ENCODE results near the gene ARID3B.

ARID3B gene

DNA sequence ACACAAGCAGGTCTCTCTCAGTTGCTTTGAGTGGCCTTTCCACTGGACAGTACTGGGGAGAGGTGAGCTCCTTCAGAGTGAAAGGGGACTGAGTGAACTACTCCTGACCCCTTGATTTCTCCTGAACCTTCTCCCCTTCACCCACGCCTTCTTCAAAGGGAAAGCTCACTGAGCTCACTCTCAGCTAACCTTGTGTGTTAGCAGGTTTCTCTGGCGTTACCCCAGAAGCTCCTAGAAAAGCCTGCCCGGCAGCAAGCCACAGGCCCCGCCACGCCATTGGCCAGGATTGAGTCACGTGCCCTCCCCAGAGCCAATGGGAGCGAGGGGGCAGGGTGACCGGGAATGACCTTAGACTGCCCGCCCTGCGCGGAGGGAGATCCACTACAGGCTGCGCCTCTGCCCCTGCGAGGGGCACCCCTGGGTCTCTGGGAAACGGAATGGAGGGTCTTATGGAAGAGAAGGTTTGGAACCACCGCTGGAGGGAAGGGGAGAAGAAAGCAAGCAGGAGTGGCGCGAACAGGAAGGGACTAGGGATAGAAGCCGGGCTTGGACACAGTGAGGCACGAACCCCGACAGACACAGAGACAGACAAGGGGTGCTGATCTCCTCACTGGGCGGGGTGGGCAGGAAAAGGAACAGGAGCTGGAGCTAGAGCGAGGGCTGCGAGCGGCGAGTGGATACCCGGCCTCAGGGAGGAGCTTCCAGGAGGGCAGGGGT is 57.3 kb downstream of the ARID3B start:
- H3K4me3 ChIP-seq (ENCODE audit: low read length): peak overlapping the region; percentile 42; the same call in 1 of the 2 replicates
- no peak for TF ChIP-seq ZNF274 (IDR thresholded peaks at IDR 0.05; ENCODE audit: low read depth, low read length)

DNA sequence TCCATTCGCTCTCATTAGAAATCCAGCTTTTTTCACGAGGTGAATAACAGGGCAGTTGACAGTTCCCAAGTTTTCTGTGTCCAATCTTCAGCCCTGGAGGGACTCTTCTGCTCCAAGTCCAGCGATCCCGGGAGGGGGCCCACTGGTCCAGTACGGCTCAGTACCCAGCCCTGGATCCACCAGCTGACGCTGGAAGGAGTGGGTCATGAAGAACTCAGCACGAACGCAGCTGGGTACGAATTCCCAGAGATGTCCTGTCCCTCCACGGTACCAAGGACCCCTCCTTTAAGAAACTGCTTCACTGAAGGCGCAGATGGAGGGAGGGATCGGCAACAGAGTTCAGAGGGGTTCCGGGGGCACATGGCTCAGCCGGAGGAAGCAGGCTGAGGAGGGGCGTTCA is 58.1 kb downstream of the ARID3B start:
- no peak for TF ChIP-seq ZNF274 (IDR thresholded peaks at IDR 0.05; ENCODE audit: low read depth, low read length)
- peak overlapping the region; percentile 42; the same call in 1 of the 2 replicates for H3K4me3 ChIP-seq (ENCODE audit: low read length)

DNA sequence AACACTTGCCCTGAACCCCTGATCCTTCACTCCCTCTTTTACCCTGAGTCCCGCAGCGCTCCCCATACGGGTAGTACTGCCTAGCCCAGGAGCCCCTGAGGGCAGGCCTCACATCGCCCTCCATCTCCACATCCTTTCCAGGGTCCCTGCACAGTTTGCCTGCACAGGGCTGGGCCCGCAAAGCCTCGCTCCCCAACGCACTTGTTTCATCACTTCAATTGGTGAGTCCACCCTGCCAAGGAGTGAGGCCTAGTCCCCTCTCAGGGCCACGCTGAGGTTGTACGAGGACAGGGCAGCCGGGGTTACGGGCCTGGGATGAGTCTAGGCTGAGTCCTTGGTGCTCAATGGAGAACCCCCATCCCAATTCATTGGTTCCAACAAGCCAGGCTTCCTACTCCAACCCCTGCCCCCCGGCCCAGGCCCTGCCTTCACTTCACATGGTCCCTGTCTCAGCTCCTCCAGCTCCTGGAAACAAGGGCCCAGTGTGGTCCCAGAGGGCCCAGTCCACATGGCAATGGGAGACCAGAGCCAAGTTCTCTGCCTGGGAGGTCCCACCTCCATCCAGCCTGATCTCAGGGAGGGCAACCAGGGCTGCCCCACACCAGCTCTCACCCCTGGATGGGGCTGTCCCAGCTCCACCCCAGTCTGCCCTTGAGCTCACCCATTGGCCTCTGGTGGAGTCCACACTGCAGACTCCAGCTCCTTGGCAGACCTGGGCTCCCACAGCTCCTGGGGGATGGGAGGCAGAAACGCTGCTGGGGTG is 62.2 kb downstream of the ARID3B start:
- no peak for TF ChIP-seq ZNF274 (IDR thresholded peaks at IDR 0.05; ENCODE audit: low read depth, low read length)
- H3K4me3 ChIP-seq (ENCODE audit: low read length): no peak overlapping the region

DNA sequence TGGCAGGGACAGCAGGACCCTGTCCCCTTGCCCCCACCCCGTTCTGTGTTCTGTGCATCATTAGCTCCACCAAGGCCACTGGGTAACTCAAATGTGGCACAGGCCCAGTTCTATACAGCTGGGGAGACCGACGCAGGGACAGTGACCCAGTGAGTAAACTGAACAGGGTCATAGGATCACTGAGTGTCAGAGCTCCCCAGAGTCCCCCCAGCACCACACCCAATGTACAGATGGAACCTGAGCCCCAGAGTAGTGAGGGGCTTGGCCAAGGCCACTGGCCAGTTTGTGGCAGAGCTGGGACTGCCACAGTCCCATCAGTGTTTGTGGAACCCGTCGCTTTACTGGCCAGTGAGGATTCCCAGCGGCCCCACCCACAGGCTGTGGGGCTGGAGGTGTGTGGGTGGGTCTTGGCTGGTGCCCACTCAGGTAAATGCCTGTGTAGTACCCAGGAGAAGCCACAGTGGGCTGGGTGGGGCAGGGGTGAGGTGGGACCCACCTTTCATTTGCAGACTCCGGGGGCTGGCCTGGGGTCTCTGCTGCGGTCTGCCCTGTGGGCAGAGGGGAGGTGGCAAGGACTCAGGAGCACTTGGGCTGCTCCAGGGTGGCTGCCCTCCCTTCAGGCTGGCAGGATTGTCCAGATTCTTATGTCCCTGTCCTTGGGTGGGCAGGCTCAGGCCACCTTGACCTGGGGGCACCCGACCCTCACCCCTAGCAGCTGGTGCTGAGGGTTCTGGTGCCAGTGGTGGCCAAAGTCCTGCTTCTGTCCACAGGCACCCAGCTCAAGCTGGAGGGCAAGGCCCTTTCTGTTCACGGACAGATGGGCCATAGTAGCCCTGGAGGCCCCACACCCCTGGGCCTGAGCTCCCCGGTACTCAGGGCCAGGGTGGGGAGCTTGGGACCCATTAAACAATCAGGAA is 63.0 kb downstream of the ARID3B start:
- H3K4me3 ChIP-seq (ENCODE audit: low read length): no peak overlapping the region
- no peak for TF ChIP-seq ZNF274 (IDR thresholded peaks at IDR 0.05; ENCODE audit: low read depth, low read length)

DNA sequence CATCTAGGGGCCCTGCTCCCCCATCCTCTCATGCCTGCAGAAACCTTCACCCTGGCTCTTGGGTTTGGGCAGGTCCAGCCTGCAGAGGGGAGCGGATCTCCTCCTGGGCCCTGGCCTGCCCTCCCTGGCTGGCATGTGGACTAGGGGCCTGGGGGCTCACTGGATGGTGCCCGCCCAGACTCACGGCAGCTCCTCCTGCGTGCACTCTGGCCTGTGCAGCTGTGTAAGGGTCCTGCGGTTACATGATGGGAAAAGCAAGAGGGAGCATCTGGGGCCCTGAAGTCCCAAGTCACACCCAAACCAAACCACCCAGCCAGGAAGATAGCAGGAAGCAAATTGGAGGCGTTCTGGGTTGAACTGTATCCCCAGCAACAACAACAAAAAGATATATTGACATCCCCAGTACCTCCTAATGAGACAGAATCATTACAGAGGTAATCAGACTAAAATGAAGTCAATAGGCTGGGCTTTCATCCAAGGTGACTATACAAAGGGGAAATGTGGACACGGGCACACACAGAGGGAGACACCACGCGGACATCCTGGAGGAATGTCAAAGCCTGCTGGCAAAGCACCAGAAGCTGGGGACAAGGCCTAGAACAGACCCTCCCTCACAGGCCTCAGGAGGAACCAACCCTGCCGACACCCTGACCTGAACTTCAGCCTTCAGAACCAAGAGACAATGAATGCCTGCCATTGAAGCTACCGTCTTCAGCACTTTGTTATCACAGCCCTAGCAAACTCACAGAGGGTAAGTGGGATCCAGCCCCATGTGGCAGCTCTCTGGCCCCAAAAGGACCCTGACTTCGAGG is 64.2 kb downstream of the ARID3B start:
- no peak overlapping the region for H3K4me3 ChIP-seq (ENCODE audit: low read length)

DNA sequence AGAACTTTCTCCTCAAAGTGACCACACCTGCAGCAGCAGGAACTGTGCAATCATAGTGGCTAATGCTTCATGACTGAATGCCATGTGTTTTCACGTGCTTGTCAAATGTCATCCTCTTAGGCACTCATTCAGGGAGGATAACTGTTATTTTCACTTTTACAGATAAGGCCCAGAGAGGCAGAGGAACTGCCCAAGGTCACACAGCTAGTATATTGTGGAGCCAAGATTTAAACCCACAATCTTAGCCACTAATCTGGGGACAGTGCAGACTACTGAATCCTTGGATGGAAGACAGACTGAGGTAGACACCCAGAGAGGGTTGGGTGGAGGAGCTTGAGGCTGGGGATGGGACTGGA is 64.8 kb downstream of the ARID3B start:
- TF ChIP-seq ZNF274 (IDR thresholded peaks at IDR 0.05; ENCODE audit: low read depth, low read length): no peak
- no peak overlapping the region for H3K4me3 ChIP-seq (ENCODE audit: low read length)

More for the DNA sequence above, 64.2 kb downstream of the ARID3B start:
- TF ChIP-seq ZNF274 (IDR thresholded peaks at IDR 0.05; ENCODE audit: low read depth, low read length): no peak

DNA sequence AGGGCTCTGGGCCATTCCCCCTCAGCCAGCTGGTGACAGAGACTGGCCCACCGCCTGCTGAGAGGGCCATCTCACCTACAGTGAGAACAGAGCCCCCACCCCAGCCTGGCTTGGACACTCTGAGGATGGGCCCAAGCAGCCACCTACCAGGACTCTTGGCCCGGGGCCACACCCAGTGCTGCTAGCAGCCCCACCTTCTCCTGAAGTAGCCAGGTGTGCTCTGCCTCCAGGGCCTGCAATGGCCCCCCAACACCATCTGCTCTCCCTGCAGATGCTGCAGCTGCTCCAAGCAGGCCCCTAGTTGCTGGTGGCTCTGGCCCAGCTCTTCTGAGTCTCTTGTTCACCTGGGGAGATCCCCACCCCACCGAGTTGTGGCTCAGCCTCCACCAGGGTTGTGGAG is 67.8 kb downstream of the ARID3B start:
- H3K4me3 ChIP-seq (ENCODE audit: low read length): no peak overlapping the region
- TF ChIP-seq ZNF274 (IDR thresholded peaks at IDR 0.05; ENCODE audit: low read depth, low read length): no peak

DNA sequence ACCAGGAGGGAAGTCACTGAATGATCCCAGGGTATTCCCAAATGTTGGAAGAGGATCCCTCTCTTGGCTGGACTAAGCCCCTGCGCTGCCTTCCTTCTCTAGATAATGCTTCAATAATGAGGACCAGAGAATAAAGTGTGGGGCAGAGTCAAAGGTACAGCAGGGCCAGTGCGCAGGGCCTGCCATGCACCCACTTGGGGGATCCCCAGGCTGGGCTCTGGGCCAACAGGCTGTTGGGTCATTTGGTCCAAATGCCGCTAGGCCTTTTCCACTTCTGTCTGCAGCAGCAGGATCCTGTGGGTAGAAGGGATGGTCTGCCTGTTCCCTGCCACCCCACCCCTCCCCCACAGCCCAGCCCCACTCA is 68.9 kb downstream of the ARID3B start:
- no peak overlapping the region for H3K4me3 ChIP-seq (ENCODE audit: low read length)
- no peak for TF ChIP-seq ZNF274 (IDR thresholded peaks at IDR 0.05; ENCODE audit: low read depth, low read length)

DNA sequence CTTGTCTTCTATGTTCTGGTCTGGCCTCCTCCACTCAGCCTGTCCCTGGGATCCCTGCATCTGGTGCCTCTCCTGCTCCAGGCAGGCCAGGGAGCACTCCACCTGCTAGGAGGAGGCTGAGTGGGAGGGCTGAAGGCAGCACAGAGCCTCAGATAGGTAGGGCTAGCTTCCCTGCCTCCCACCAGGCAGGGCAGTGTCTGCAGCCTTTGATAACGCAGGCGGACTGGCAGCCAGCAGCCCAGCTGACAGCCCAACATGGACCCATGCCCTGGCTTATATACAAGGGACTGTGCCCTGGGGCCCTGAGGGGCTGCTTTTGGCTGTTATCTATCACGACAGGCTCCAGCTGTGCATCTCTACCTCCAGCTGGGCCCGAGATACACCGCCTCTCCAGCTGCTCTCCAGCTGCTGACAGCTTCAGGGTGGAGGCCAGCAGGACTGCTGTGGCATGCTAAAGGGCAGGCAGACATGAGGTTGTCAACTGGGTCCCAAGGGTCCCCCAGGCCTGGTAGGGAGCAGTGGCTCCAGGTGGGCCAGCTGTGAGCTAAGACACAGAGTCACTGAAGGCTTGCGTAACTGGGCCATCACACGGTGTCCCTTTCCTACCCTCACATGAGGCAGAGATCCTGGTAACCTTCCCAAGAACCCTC is 69.4 kb downstream of the ARID3B start:
- TF ChIP-seq ZNF274 (IDR thresholded peaks at IDR 0.05; ENCODE audit: low read depth, low read length): no peak
- H3K4me3 ChIP-seq (ENCODE audit: low read length): no peak overlapping the region

DNA sequence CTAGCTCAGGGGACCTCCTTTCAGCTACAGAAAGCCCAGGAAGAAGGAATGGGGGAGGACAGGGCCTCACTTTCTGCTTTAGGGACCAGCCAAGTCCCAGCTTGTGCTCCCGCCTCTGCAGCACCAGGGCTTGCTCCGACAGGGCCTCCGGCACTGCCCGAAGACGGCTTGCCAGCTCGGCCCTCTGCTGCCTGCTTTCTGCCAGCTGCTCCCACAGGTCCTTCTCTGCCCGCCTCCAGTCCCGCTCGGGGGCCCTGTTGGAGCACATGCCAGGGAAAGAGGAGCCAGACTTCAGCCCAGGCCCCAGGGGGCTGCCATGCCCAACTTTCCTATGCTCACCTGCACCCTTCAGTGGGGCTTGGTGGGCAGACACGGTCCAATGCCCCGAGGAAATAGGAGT is 70.3 kb downstream of the ARID3B start:
- TF ChIP-seq ZNF274 (IDR thresholded peaks at IDR 0.05; ENCODE audit: low read depth, low read length): no peak
- H3K4me3 ChIP-seq (ENCODE audit: low read length): no peak overlapping the region

DNA sequence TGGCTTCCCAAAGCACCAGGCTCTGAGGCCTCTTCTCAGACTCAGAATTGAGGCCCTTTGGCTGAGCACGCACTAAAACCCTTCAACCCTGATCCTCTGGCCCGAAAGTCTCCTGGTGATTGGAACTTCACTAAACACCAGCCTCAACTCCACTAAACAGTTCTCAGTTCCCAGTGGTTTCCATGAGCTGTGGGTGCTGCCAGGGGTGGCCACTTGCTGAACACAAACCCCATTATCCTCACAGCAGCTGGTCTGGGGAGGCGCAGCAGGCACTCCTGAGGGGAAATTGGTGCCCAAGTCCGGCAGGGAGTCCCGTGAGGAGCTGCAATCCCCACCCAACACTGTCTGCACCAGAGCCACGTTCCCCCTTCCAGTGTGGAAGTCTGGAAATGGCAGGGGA is 70.8 kb downstream of the ARID3B start:
- no peak for TF ChIP-seq ZNF274 (IDR thresholded peaks at IDR 0.05; ENCODE audit: low read depth, low read length)

DNA sequence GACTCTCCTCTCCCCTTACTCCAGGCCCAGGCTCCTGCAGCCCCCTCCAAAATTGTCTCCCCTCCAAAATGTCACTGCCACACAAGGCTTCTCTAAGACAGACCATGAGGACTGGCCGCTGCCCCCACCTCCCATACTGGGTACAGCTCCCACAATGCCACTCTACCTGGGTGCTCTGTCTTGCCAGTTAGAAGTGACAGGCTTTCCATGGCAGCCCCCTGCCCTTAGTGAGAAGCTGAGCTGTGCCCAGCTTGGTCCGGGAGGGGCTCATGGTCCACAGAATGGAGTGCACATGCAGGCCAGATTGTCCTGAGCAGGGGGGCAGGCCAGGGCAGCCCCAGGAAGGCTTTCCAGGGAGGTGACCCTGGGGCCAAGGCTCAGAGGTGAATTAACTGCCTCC is 71.7 kb downstream of the ARID3B start:
- H3K4me3 ChIP-seq (ENCODE audit: low read length): no peak overlapping the region
- TF ChIP-seq ZNF274 (IDR thresholded peaks at IDR 0.05; ENCODE audit: low read depth, low read length): no peak

More for the DNA sequence above, 70.8 kb downstream of the ARID3B start:
- H3K4me3 ChIP-seq (ENCODE audit: low read length): no peak overlapping the region
